Body of pancreas (tissue), 4 donors: Measurements from ENCODE around the gene MLLT6. TPM values are rescaled to one million over a fixed set of nuclear protein-coding genes. Genes with fewer than 3 reads are reported as not detected.
A peak's percentile ranks its signal among the peaks of the same experiment; 100 is the strongest.

Experiments used
- ATAC-seq: fragments of 150-250 bp; one replicate; pipeline ENCODE4 v1.9.1; 2016
- DNase-seq, 4 donors: peaks; one replicate each; pipeline ENCODE4 v3.0.0-alpha.2; 2019
- H3K27ac ChIP-seq, 4 donors: fragments of 200-600 bp; sonication (generic); 1 replicate in 3 of 4; 2 replicates in 1 of 4; pipeline versions ENCODE4 v1.5.1 to v1.6.1; 2016 to 2019; ENCODE audit warnings: mild to moderate bottlenecking in 1 of 4, mixed read lengths in 1 of 4, moderate library complexity in 1 of 4
- H3K27me3 ChIP-seq, 2 donors: fragments of 200-600 bp; sonication (generic); one replicate each; pipeline ENCODE4 v1.6.0; 2016; ENCODE audit warnings: mild to moderate bottlenecking in 1 of 2
- H3K36me3 ChIP-seq, 2 donors: fragments of 200-600 bp; sonication (generic); replicated peaks in 1 of 2; 2 replicates each; pipeline ENCODE4 v1.5.1; 2016; ENCODE audit warnings: low read depth in 2 of 2; ENCODE audit not compliant: insufficient read depth in 1 of 2
- H3K4me1 ChIP-seq: fragments of 200-600 bp; sonication (generic); one replicate; pipeline ENCODE4 v1.6.0; 2016
- H3K4me3 ChIP-seq, 2 donors: fragments of 200-600 bp; sonication (generic); 1 replicate in 1 of 2; 2 replicates in 1 of 2; pipeline ENCODE4 v1.5.1; 2016 to 2019
- H3K9me3 ChIP-seq, 3 donors: fragments of 200-600 bp; sonication (generic); 1 replicate in 2 of 3; 2 replicates in 1 of 3; pipeline ENCODE4 v1.5.1; 2016
- CTCF ChIP-seq, 7 experiments: fragments of 450-650 bp in 4 of 7; fragments of 200-600 bp in 3 of 7; sonication (generic) in 3 of 7; IDR thresholded peaks; one replicate each; pipeline ENCODE4 v1.5.1; 2016 to 2019; ENCODE audit warnings: antibody characterized with exemption in 7 of 7
- POLR2A ChIP-seq, 3 donors: fragments of 450-650 bp; IDR thresholded peaks; one replicate each; pipeline ENCODE4 v1.6.1; 2016; ENCODE audit warnings: antibody characterized with exemption in 3 of 3, mild to moderate bottlenecking in 2 of 3
- WGBS, 2 donors: methylation state at CpG; one replicate each; pipeline ENCODE4 v1.1.5; 2017; 5-methylcytosine and 5-hydroxymethylcytosine counted together
- intact Hi-C: fragments of 100-400 bp; cut with DNase I; formaldehyde crosslinking; loops from one replicate; pipeline ENCODE4 v1.15.1; 2023
- total RNA-seq, 2 donors: library from RNA; depleted of rRNA; stranded (reverse); fragments of >200 nt; gene quantifications; one replicate each; pipeline ENCODE4 v1.1.0, GENCODE V29; 2016

The MLLT6 gene
- total RNA-seq, 2 donors from 2014 or later = 90.8 to 121 TPM

GRCh38 chr17:38672788-38673706 lies 32.0 kb upstream of the MLLT6 start:
- Histone ChIP-seq H3K9me3 (no peaks in the 10 kb centered on the region), H3K27me3 (peaks cover 0 to 7% of the 10 kb centered on the region in 2 donors), H3K27ac (no peak overlapping the region), H3K4me3 (peak overlapping the region in 1 of 2 donors; percentile 38), H3K4me1 (peaks cover 33% of the 10 kb centered on the region), H3K36me3 (no peaks in the 10 kb centered on the region)
- no peak for TF ChIP-seq CTCF (IDR thresholded peaks at IDR 0.05)
- no peak for TF ChIP-seq POLR2A (IDR thresholded peaks at IDR 0.05)
- DNase-seq = no peak
- ATAC-seq = no peak
- intact Hi-C loops = no loop called here
- WGBS, 2 donors = 30 to 59% methylated on average over 14 to 35 of the region's 46 CpGs

DNA sequence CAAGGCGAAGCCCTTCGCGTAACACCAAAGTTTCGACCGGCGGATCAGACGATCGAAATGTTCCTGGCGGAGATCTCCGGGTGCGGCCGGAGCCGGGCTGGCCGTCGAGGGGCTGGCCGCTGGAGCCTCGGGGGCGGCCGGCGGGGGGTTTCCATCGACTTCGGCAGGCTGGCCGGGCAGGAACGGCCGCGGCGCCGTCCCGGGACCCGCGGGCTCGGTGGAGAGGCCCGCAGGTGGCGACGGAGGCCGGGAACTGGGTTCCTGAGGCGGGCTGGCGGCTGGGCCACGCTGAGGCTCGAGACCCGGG lies 31.4 kb upstream of the MLLT6 start:
- ATAC-seq (peak; percentile 9), DNase-seq (peak in 3 of 4 donors; percentile 15 to 31 (median 30))
- H3K4me3 ChIP-seq = peak overlapping the region; percentile 32 to 38
- H3K27me3 ChIP-seq = peaks cover 0 to 7% of the 10 kb centered on the region in 2 donors
- peak overlapping the region in 1 of 4 donors; percentile 55 for H3K27ac ChIP-seq
- peaks cover 33% of the 10 kb centered on the region for H3K4me1 ChIP-seq
- H3K9me3 ChIP-seq = no peaks in the 10 kb centered on the region
- H3K36me3 ChIP-seq = no peaks in the 10 kb centered on the region
- TF ChIP-seq POLR2A (IDR thresholded peaks at IDR 0.05) (no peak), CTCF (IDR thresholded peaks at IDR 0.05) (peak in 1 of 7 experiments; percentile 11)
- WGBS, 2 donors = 0% methylated on average over 34 of the region's 41 CpGs; no CpG with 5 or more reads in 1 of the 2 donors
- intact Hi-C loops = no loop called here

DNA sequence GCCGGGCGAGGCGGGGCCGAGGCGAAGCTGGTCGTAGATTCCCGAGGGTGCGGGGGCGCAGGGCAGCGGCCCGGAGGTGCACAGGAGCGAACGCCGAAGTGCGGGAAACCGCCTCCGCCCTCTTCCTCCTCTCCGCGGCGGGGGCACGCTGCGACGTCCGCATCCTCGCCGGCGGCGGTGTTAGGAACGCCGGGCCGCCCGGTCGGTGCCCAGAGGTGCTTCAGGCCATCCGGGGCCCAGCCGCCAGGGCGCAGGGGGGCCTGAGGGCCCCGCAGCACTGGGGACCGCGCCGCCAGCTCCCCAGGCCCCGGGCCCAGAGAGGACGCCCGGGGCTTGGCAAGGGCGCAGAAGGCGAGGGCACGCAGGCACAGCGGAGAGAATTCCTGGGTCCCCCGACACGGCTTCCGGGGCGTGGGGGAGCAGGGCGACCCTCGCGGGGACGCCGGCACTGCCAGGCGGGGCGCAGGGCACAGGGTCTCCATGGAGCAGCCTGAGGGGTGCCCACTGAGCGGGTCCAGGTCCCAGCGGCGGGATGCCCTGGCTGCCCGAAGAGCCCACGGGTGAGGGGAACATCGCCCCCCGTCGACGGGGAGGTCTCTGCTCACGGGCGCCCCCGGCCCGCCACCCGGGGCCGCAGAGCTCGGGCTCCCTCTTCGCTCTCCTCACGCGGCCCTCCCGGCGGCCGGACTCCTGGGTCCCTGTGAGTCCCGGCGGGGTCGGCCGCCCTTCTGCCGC lies 30.9 kb upstream of the MLLT6 start:
- Histone ChIP-seq H3K4me3 (peak overlapping the region; percentile 32 to 38), H3K36me3 (no peaks in the 10 kb centered on the region), H3K9me3 (no peaks in the 10 kb centered on the region), H3K27ac (peak overlapping the region in 3 of 4 donors; percentile 43 to 83 (median 55)), H3K4me1 (peaks cover 33% of the 10 kb centered on the region), H3K27me3 (peaks cover 0 to 7% of the 10 kb centered on the region in 2 donors)
- DNase-seq = peak in 3 of 4 donors; percentile 28 to 39 (median 33)
- TF ChIP-seq POLR2A (IDR thresholded peaks at IDR 0.05) (no peak), CTCF (IDR thresholded peaks at IDR 0.05) (no peak)
- ATAC-seq = peak; percentile 25
- WGBS, 2 donors = 0% methylated on average over 64 of the region's 85 CpGs; no CpG with 5 or more reads in 1 of the 2 donors
- intact Hi-C loops = no loop called here

DNA sequence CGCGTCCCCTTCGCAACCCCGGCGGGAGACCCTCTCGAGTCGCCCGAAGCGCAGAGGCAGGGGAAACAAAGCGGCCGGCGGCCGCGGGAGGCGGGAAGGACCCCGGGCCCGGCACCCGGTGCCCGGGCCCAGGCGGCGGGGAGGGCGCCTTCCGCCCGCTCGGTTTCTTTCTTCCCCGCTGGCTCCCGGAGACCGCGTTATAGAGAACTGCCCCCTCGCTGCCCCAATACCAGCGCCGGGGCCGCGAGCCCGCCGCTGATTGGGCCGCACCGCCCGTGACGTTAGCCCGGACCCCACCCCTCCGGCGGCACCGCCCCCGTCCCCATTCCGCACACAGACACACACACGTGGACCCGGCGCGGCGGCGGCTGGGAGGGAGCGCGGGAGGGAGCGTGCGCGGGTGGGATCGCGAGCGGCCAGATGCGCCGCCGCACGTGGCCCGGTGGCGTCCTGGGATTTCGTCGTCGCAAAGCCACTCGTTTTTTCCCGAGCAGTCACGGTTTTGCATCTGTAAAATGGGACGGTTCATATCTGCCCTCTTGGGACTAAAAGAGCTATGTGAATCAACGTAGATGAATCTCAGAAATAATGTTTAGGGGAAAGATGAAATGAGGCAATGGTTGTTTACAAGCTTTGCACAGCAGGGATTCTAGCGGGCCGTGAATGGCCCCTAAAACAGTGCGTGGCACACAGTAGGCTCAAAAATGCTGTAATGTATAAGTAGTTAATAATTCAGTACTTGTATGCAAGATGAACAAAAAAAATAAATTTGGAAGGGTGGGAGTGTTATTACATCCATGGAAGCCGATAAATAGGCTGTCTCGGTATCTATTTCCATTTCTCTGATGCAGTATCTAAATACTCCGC lies 30.1 kb upstream of the MLLT6 start, which contains the start of gene EPOP:
TSS of gene EPOP (minus strand) at position 209 of the 867 bp plus-strand sequence. CDS start 462 bp downstream, outside the sequence.
- Histone ChIP-seq H3K27me3 (peaks cover 0 to 4% of the 10 kb centered on the region in 2 donors), H3K36me3 (no peaks in the 10 kb centered on the region), H3K27ac (peak within 1 kb of the TSS in 3 of 4 donors; percentile 43 to 83 (median 55)), H3K4me3 (peak within 1 kb of the TSS; percentile 32 to 38), H3K9me3 (no peaks in the 10 kb centered on the region), H3K4me1 (peaks cover 33% of the 10 kb centered on the region)
- ATAC-seq (peak; percentile 91), DNase-seq (peak; percentile 87 to 91 (median 90))
- TF ChIP-seq POLR2A (IDR thresholded peaks at IDR 0.05) = peak; percentile 59 to 75 (median 72)
- no peak for TF ChIP-seq CTCF (IDR thresholded peaks at IDR 0.05)
- WGBS, 2 donors = 4 to 15% methylated on average over 19 to 66 of the region's 80 CpGs
- intact Hi-C loops = no loop called here
